ENCODE data around the gene TAOK3.
"Not testable (repeated sequence)": the region's sequence is repeated elsewhere in the genome, so short reads cannot be mapped to it uniquely, and the experiment has no call there.

The TAOK3 gene

GRCh38 chr12:118288174-118288573, 84.5 kb downstream of the TAOK3 start:
- DNase-seq, result no peak

GRCh38 chr12:118287728-118288127, 85.0 kb downstream of the TAOK3 start:
- no peak for DNase-seq

- no peak for DNase-seq
Measured at GRCh38 chr12:118282767-118283166, 89.9 kb downstream of the TAOK3 start.

- DNase-seq, result not testable (repeated sequence)
Measured at GRCh38 chr12:118278288-118278687, 94.4 kb downstream of the TAOK3 start.

GRCh38 chr12:118274066-118274465, 98.6 kb downstream of the TAOK3 start:
- DNase-seq, result no peak

GRCh38 chr12:118271770-118272417, 100.8 kb downstream of the TAOK3 start:
- no peak for DNase-seq

GRCh38 chr12:118271183-118271582, 101.5 kb downstream of the TAOK3 start:
- no peak for DNase-seq

- DNase-seq, result no peak
Measured at GRCh38 chr12:118269806-118270205, 102.9 kb downstream of the TAOK3 start.

GRCh38 chr12:118259079-118259478, 113.6 kb downstream of the TAOK3 start:
- no peak for DNase-seq

GRCh38 chr12:118256352-118256751, 116.4 kb downstream of the TAOK3 start:
- DNase-seq, result no peak

- DNase-seq, result no peak
Measured at GRCh38 chr12:118249547-118249946, 123.2 kb downstream of the TAOK3 start.

GRCh38 chr12:118245886-118246285, 126.8 kb downstream of the TAOK3 start:
- not testable (repeated sequence) for DNase-seq

- no peak for DNase-seq
Measured at GRCh38 chr12:118238888-118239287, 133.8 kb downstream of the TAOK3 start.

GRCh38 chr12:118237908-118238307, 134.8 kb downstream of the TAOK3 start:
- no peak for DNase-seq

- no peak for DNase-seq
Measured at GRCh38 chr12:118237052-118237665, 135.5 kb downstream of the TAOK3 start.

- no peak for DNase-seq
Measured at GRCh38 chr12:118220702-118221101, 152.0 kb downstream of the TAOK3 start.

GRCh38 chr12:118219772-118220171, 152.9 kb downstream of the TAOK3 start:
- no peak for DNase-seq

GRCh38 chr12:118219106-118219505, 153.6 kb downstream of the TAOK3 start:
- no peak for DNase-seq

- no peak for DNase-seq
Measured at GRCh38 chr12:118213452-118213851, 159.3 kb downstream of the TAOK3 start.

GRCh38 chr12:118212606-118213005, 160.1 kb downstream of the TAOK3 start:
- no peak for DNase-seq

- DNase-seq, result no peak
Measured at GRCh38 chr12:118206107-118206412, 166.6 kb downstream of the TAOK3 start.

- no peak for DNase-seq
Measured at GRCh38 chr12:118193958-118194357, 178.7 kb downstream of the TAOK3 start.

GRCh38 chr12:118193477-118193876, 179.2 kb downstream of the TAOK3 start:
- no peak for DNase-seq

- no peak for DNase-seq
Measured at GRCh38 chr12:118190266-118190665, 182.4 kb downstream of the TAOK3 start.

- no peak for DNase-seq
Measured at GRCh38 chr12:118189741-118190191, 182.9 kb downstream of the TAOK3 start.

Measured in CD4-positive, alpha-beta T cell treated with Interleukin-10 for 1 hour (primary cell).